GM19372 (cell line): ENCODE data around the gene FH.

Experiments used
- ATAC-seq: cut with Tn5 transposase; IDR thresholded peaks from one replicate; pipeline ENCODE4 v1.9.1; 2021; ENCODE audit warnings: mild to moderate bottlenecking, low read depth, moderate library complexity; ENCODE audit not compliant: unreplicated experiment

The FH gene

DNA sequence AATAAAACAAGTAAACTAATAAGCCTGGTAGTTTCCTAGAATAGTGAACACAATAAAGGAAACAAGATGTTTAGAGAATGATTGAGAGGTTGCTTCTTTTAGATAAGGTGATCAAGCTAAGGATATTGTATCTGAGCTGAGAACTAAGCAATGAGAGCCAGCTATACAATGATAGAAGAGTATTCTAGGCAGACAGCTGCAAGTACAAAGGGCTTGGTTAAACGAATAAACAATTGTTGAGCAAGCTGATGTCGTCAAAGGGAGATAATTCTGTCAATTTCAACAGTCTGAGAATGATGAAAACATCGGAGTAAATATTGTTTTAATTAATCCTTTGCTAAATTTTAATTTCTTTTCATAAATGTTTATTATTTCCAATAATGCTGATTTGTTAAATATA lies 5.5 kb upstream of the FH start:
- ATAC-seq, result no peak

DNA sequence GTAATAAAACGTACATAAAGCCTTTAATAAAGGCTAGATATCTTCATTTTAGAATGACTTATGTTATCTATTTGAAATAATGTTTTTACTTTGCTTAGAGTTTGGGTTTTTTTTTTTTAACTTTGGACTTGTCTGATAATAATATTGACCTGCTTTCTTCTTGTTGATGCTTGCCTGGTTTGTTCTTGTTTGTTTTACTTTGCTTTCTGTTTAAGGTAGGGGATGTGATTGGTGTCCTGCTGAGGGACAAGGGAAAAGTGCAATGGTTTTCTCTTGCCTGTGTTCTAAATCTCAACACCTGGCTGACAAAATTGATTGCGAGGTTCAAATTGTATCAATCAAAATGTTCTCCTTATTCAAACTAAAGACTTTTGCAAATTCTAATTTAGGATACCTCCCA lies 2.2 kb upstream of the FH start:
- ATAC-seq, result no peak

DNA sequence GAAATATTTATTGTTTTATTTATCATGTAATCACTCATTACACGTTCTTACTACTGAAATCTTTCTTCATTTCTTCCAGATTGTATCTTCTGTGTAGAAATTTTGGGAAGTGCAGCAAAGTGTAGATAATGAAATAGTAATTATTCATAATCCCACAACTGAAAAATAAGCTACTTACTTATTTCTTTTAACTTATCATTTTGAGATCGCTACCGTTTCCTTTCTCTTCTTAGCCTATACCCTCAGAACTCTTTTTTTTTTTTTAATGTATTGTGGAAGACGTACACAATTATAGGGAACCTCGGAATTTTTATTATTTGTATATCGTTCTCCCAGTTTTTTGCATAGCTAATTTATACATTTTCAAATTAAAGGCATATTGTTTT lies 518 bp upstream of the FH start:
- no peak for ATAC-seq

DNA sequence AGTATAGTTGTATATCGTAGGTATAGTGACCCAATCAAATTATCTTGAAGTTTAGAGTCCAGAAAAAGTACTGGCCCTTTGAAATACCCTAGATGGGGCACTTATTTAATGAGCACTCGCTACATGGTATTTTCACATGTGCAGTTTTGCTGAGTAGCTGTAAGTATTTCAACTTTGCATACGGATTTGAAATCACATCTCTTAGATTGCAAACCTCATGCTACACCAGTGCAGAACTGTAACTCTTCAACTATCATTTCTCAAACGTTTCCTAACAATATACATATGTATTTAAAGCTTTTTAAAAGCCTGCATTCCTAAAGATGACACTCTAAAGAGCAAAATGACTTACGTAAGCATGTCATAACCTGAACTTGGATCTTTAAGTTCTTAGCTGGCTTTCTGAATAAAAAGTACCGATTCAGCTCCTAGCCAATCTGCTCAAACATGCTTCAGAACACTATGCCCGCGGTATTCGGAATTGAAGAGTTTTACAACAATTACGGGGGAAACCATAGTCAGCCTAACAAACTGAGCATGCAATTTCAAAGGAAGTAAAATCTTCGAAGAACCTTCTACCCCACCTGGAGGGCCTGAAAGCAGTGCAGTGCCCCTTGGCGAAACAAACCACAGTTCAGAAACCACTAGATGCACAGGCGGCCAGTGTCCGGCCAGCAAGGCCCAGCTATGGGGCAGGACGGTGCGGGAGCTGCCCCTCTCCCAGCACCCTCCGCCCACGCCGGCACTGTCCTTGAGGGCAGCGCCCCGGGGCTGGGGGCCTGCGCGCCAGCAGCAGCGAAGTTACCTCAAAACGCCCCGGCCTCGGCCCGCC lies 863 bp downstream of the FH start:
- peak; percentile 29 for ATAC-seq

DNA sequence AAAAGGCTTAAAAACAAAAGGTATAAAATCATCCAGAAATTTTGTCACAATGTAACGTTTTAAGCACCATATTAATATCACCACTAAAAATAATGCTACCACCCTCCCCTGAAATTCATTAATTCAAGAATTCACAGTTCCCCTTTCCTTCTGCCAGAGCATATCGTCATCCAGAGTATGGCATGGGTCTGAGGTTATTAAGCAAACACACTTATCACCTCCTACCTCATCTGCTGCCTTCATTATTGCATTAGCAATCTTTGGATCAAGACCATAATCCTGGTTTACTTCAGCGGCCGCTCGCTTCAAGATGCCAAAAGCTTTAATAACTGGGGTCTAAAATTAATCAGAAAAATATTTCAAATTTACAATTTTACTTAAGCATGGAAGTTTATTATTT lies 6.2 kb downstream of the FH start:
- no peak for ATAC-seq

DNA sequence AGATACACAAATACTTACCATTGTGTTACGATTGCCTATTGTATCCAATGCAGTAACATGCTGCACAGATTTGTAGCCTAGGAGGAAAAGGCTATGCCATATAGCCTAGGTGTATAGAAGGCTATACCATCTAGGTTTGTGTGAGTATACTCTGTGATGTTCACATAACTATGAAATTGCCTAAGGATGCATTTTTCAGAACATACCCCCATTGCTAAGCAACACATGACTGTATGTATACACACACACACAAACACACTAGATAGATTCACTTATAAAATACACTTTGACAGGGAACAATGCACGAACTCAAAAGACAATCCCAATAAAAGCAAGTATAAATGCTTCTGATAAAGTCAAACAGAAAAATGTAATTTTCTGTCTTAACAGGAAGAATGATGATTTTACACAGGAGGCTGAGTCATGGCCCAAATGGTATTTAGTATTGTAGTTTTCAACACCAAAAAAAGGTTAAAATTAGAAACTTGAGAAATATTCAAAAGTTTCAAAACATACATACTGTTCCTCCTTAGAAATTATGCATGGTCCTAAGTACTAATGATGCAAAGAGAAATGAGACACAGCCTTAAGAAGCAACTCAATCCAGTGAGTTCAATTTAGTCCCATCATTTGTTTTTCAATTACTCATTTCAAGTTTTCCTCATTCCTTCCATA lies 12.2 kb downstream of the FH start:
- ATAC-seq, result no peak

DNA sequence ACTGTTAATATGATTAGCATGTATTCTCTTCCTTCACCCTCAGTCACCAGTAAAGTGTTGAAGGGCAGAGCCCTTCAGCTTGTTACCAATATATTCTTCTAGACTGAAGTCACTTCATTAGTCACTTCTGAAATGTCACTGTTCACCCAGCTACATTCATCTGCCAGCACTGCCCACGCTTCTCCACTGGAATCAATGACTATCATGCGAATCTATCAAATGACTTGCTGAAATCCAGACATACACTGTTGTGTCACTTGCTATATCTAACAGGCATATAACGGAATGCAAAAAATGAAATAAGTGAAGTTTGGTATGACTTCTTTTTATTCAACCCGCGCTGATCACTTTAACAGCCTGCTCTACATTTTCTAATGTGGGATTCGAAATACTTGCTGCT lies 16.1 kb downstream of the FH start:
- ATAC-seq, result no peak

DNA sequence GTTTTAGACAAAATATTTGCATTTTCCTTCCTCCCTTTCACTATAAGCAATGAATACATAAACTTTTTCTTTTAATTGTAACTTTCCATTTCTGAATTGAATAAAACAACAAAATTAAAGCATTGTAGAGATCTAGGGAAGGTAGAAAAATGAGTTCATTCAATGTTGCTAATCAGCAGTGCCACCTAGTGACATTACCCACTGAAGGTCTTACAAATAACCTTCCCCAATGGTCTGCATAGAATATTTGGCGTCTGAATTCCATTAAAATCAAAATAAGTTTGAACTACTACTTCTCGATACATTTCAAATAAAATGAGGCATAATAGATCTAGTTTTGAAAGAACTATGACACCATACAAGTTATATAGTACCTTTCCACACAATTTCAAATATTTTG lies 19.6 kb downstream of the FH start:
- ATAC-seq, result no peak

DNA sequence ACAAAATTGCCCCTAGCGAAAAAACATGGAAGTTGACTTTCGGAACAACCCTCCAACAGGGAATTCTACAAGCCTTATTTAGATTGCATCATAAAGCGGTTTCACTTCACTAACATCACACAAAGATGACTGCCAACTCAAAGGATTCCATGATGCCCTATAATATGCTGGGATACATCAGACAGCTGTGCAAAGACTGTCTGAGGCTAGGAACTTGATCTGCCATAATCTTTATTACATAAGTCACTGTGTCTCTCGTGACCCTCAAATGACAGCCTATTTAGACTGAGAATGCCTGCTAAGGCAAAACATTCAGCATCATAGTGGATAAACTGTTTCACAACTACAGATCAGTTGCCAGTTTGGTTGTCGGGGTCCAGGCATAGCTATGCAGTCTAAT lies 23.8 kb downstream of the FH start:
- no peak for ATAC-seq

DNA sequence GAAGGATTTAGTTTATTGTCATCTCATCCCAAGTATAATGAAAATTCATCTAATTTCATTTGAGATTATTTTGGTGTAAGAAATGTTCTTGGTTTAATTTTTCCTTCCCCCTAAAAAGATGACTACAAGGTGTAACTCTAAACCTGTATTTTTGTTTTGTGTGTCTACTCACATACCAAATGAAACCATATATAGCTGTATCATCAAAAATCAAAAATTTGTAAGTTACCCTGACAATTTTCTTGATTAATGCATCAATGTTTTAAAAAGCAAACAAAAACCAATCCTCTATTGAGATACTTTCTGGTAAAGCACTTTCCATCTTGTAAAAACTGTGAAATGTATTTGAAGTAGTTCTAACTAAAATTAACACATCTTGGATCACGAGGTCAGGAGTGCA lies 30.8 kb downstream of the FH start:
- ATAC-seq, result no peak

DNA sequence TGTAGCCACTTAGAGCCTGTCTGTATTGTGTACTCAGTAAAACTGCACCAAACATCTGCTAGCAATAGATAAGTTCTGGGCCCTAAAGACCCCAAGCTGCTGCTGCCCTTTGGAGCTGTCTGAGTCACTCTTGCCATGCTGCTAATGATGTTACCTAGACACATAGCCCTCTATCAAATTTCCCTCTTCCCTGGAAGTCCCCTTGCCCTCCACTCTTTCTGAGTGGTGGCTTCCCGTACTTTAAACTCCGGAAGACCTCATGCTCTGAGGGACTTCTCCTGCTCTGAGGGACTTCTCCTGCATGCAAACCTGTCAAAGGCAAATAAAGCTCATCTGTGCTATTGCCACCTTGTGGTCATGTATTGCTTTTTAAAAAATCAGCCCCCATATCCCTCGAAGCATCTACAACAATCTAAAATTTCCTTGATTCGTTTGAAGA lies 34.0 kb downstream of the FH start:
- ATAC-seq, result peak; percentile 76

DNA sequence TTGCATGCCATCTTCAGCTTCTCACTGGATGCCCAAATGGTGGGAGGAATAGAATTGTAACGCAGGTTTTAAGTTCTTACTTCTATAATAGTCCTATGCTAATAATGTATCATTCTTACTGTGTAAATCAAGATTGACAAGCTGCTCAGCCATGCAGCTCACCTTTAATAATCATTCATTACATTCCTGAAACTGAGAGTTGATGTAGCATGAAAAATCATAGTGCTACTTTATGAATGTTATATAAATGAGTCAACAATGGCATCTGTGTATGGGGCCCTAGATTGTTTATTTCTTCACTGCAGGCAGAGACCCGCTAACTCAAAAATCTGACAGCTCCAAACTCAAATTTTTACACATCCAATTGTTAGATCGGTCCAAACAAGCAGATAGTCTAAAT lies 34.4 kb downstream of the FH start:
- peak; percentile 37 for ATAC-seq

DNA sequence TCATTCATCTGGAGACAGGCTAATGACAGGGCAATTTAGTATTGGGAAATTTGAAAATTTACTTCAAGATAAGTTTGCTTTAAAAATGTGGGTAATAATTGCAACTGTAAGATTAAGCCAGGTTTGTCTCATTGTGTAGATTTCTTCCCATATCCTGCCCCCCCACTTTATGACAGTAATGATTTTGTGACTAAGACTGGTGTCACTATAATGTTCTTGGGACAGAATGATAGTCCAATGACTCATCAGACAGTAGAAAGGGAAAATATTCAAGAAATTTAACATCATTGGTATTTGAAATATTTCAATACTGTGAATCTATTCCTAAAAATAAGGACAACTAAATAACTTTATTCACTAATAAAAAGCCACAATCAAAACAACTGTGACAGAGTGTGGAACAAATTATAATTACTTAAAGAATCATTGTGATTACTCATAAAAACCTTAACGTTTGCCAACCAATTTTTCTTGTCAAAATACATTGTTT lies 36.7 kb downstream of the FH start:
- ATAC-seq, result no peak

DNA sequence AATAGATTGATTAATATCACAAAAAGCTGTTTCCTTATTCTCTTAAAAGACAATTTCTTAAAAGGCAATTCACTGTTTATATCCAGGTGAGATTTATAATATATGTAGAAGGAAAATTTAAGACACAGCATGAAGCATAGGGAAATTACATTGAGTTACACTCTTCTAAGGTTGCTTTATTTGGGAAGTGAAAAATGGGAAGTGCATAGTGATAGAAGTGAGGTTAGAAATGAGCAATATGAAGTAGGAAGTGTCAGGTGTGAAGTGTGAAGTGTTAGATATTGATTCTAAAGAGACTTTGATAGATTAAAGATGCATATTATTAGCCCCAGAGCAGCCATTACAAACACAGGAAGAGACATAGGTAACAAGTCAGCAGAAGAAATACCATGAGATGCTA lies 40.3 kb downstream of the FH start:
- no peak for ATAC-seq

DNA sequence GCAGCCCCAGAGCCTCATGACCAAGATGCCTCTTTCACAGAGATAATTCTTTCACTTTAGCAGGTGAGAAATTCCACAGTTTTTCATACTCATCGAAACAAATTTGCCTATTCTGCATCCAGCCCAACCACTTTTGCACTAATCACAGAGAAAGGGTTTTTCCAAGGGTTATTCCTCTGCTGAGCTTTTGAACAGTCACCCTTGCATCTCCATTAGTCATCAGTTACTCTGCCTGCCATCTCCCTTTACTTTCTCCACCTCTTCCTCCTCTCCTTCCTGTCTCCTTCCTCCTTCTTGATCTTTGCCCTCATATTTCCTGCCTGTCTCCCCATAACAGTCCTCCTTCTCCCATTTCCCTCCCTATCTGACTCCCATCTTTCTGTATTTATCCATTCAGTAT lies 43.9 kb downstream of the FH start:
- ATAC-seq, result no peak

DNA sequence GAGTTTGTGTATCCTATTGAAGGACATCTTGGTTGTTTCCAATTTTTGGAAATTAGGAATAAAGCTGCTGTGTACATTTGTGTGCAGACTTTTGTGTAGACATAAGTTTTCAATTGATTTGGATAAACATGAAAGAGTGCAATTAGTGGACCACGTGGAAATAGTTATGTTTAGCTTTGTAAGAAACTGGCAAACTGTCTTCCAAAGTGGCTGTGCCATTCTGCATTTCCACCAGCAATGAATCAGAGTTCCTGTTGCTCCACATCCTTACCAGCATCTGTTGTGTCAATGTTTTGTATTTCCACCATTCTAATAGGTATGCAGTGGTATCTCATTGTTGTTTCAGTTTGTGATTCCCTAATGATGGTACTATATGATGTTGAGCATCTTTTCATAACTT lies 46.5 kb downstream of the FH start:
- no peak for ATAC-seq

DNA sequence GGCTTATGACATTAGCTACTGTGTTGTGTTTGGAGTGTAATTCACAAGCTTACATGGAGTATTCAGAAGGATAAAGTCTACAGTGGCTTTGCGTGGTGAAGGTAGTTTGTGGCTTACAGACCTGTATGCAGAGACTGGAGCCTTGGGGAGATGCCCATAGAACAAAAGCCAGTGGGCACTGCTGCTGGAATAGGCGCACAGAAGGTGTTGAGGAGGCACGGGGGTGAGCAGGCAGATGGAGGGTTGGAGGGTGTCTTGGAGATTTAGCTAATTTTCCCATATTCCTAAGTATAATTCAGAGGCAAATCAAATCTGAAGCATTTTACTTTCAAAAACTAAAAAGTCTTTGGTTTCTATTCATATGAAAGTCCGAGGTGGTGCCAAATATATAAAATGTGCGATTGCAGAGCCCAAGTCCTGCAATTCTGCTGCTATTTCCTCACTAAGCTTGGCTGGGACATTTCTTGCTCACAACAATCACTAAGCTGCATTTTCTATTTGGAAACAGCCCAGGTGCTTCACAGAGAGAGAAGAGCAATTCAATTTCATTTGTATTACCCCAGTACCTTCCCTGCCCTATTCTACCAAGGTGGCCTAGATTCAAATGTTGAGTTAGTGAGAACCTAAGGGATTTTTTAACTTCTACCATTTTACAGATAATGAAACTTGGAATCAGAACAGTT lies 48.5 kb downstream of the FH start:
- ATAC-seq, result no peak

DNA sequence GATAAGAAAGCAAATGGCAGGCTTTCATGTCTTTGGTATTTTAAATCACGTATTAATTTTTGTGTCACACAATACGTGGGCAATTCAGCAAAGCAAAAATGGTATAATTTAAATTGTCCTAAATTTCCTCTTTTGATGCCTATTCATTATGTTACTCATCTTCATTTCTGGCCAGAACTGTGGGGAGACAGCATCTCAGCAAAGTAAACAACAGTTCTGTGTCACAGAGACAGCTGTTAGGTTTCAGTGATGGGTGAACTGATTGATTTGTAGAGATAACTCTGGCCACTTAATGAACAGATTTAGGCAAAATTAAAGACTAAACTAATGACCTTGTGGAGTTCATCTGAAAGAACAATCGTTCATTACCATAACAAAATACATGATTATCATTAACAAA lies 49.2 kb downstream of the FH start:
- no peak for ATAC-seq

DNA sequence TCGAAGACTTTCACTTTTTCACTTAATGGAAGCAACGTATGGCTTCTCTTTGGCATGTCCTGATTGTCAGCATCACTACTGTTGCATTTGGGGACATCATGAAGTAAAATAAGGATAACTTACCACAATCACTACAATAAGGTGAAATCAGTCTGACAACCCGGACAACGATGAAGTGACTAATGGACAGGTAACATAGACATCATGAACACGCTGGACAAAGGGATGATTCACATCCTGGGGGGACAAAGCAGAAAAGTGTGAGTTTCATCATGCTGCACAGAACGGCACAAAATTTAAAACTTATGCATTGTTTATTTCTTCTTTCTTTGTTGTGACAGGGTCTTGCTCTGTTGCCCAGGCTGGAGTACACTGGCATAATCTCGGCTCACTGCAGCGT lies 53.9 kb downstream of the FH start:
- no peak for ATAC-seq

DNA sequence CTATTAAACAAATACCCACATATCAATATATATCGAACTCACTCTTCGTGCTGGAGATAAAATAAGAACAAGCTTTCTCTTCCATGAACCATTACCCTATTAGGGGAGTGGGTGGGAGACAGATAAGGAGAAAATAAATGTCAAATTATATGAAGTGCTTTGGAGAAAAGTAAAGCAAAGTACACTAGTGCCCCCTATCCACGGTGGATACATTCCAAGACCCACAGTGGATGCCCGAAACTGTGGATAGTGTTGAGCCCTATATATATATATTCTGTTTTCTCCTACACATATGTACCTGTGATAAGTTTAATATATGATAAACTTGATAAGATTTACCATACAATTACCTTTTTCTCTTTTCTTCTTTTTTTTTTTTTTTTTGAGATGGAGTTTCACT lies 54.6 kb downstream of the FH start:
- ATAC-seq, result no peak

DNA sequence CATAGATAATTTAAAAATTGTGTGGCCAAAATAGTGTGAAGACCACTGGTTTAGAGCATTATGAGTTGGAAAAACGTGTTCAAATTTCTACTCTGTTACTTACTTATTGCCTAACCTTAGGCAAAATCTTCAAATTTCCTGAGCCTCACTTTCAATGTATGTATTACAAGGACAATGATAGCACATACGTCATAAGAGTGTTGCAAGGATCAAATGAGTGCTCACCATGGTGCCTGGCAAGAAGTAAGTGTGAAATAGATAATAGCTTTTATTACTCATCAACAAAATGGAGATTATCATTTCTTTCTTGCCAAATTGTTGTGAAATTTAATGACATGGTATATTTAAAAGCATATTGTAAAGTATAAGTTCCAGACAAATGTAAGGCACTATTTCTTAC lies 57.2 kb downstream of the FH start:
- ATAC-seq, result no peak
